Mesodermal cell (in vitro differentiated cells): ENCODE results near the gene CCDC85C.

Experiments
- H3K27ac ChIP-seq: 2 replicates; pipeline ENCODE4 v1.7.0; 2013; ENCODE audit warnings: mild to moderate bottlenecking, low read depth, low read length, moderate library complexity; ENCODE audit not compliant: severe bottlenecking
- H3K36me3 ChIP-seq: 2 replicates; pipeline ENCODE4 v1.7.1; 2013; ENCODE audit warnings: mild to moderate bottlenecking, low read length, moderate library complexity; ENCODE audit not compliant: control insufficient read depth, insufficient read depth
- H3K4me1 ChIP-seq: one replicate; pipeline ENCODE4 v1.7.1; 2013; ENCODE audit warnings: mild to moderate bottlenecking, low read length; ENCODE audit not compliant: insufficient read depth, control insufficient read depth, poor library complexity, severe bottlenecking
- H3K4me3 ChIP-seq: 2 replicates; pipeline ENCODE4 v1.7.0; 2013; ENCODE audit warnings: low read length, control low read depth, mild to moderate bottlenecking; ENCODE audit not compliant: insufficient read depth, poor library complexity, severe bottlenecking; ENCODE audit errors: extremely low read depth
- H3K9me3 ChIP-seq: 2 replicates; pipeline ENCODE4 v1.7.1; 2013; ENCODE audit warnings: mild to moderate bottlenecking, low read length, moderate library complexity; ENCODE audit not compliant: control insufficient read depth
- WGBS, 2 experiments: methylation state at CpG; one replicate each; pipeline ENCODE4 v1.1.5; 2013; ENCODE audit warnings: missing lambda C conversion rate in 2 of 2; ENCODE audit not compliant: insufficient coverage in 2 of 2; 5-methylcytosine and 5-hydroxymethylcytosine counted together

CCDC85C gene

GRCh38 chr14:99467336-99468078 is 136.5 kb downstream of the CCDC85C start:
- WGBS, 2 experiments, result 89 to 92% methylated on average over 7 to 8 of the region's 9 CpGs
- Histone ChIP-seq H3K9me3 (no peaks in the 10 kb centered on the region), H3K4me1 (peaks cover 4% of the 10 kb centered on the region), H3K4me3 (no peak overlapping the region), H3K27ac (no peak overlapping the region), H3K36me3 (peaks cover 28% of the 10 kb centered on the region)

- Histone ChIP-seq H3K27ac (no peak overlapping the region), H3K4me3 (no peak overlapping the region), H3K9me3 (no peaks in the 10 kb centered on the region), H3K36me3 (peaks cover 33% of the 10 kb centered on the region), H3K4me1 (peaks cover 4% of the 10 kb centered on the region)
- WGBS, 2 experiments, result 100% methylated on average over 1 to 2 of the region's 3 CpGs
These were observed 137.2 kb downstream of the CCDC85C start for GRCh38 chr14:99466758-99467157.

- peaks cover 47% of the 10 kb centered on the region for H3K36me3 ChIP-seq
- H3K27ac ChIP-seq, result no peak overlapping the region
- no peak overlapping the region for H3K4me3 ChIP-seq
- 91 to 95% methylated on average over 8 to 9 of the region's 9 CpGs for WGBS, 2 experiments
- peaks cover 6% of the 10 kb centered on the region for H3K4me1 ChIP-seq
- no peaks in the 10 kb centered on the region for H3K9me3 ChIP-seq
These were observed 138.7 kb downstream of the CCDC85C start for GRCh38 chr14:99465288-99465687.

GRCh38 chr14:99463974-99464373 is 140.0 kb downstream of the CCDC85C start:
- 98% methylated on average over 4 of the region's 4 CpGs; no CpG with 5 or more reads in 1 of the 2 experiments for WGBS, 2 experiments
- H3K9me3 ChIP-seq, result no peaks in the 10 kb centered on the region
- H3K4me1 ChIP-seq, result peaks cover 3% of the 10 kb centered on the region
- H3K36me3 ChIP-seq, result peaks cover 55% of the 10 kb centered on the region
- no peak overlapping the region for H3K4me3 ChIP-seq
- H3K27ac ChIP-seq, result no peak overlapping the region

GRCh38 chr14:99462210-99462609 is 141.8 kb downstream of the CCDC85C start:
- peaks cover 3% of the 10 kb centered on the region for H3K4me1 ChIP-seq
- WGBS, 2 experiments, result 60 to 61% methylated on average over 3 to 4 of the region's 6 CpGs
- H3K4me3 ChIP-seq, result no peak overlapping the region
- H3K36me3 ChIP-seq, result peaks cover 68% of the 10 kb centered on the region
- H3K9me3 ChIP-seq, result no peaks in the 10 kb centered on the region
- H3K27ac ChIP-seq, result no peak overlapping the region

GRCh38 chr14:99461411-99462085 is 142.5 kb downstream of the CCDC85C start:
- Histone ChIP-seq H3K4me1 (peaks cover 3% of the 10 kb centered on the region), H3K4me3 (no peak overlapping the region), H3K27ac (no peak overlapping the region), H3K9me3 (no peaks in the 10 kb centered on the region), H3K36me3 (peaks cover 74% of the 10 kb centered on the region)
- 100% methylated on average over 1 of the region's 5 CpGs; no CpG with 5 or more reads in 1 of the 2 experiments for WGBS, 2 experiments

GRCh38 chr14:99460793-99461192 is 143.2 kb downstream of the CCDC85C start:
- H3K27ac ChIP-seq, result no peak overlapping the region
- H3K4me1 ChIP-seq, result peaks cover 3% of the 10 kb centered on the region
- 76 to 77% methylated on average over 3 of the region's 3 CpGs for WGBS, 2 experiments
- H3K4me3 ChIP-seq, result no peak overlapping the region
- H3K36me3 ChIP-seq, result peaks cover 79% of the 10 kb centered on the region
- no peaks in the 10 kb centered on the region for H3K9me3 ChIP-seq

- peaks cover 3% of the 10 kb centered on the region for H3K4me1 ChIP-seq
- 90 to 94% methylated on average over 3 to 5 of the region's 5 CpGs for WGBS, 2 experiments
- H3K4me3 ChIP-seq, result no peak overlapping the region
- H3K9me3 ChIP-seq, result no peaks in the 10 kb centered on the region
- H3K36me3 ChIP-seq, result peaks cover 80% of the 10 kb centered on the region
- H3K27ac ChIP-seq, result no peak overlapping the region
These were observed 144.4 kb downstream of the CCDC85C start for GRCh38 chr14:99459481-99460100.

- H3K4me1 ChIP-seq, result no peaks in the 10 kb centered on the region
- no peak overlapping the region for H3K27ac ChIP-seq
- no peak overlapping the region for H3K4me3 ChIP-seq
- H3K9me3 ChIP-seq, result no peaks in the 10 kb centered on the region
- WGBS, 2 experiments, result 80 to 86% methylated on average over 2 of the region's 3 CpGs
- peaks cover 75% of the 10 kb centered on the region for H3K36me3 ChIP-seq
These were observed 149.8 kb downstream of the CCDC85C start for GRCh38 chr14:99454246-99454645.

GRCh38 chr14:99452968-99453367 is 151.0 kb downstream of the CCDC85C start:
- Histone ChIP-seq H3K36me3 (peaks cover 77% of the 10 kb centered on the region), H3K9me3 (no peaks in the 10 kb centered on the region)
- 100% methylated on average over 1 of the region's 4 CpGs for WGBS, 2 experiments

More at GRCh38 chr14:99452968-99453367, 151.0 kb downstream of the CCDC85C start:
- Histone ChIP-seq H3K4me1 (no peaks in the 10 kb centered on the region), H3K4me3 (no peak overlapping the region), H3K27ac (no peak overlapping the region)
